ENCODE data around the gene RAD51D. TPM values are rescaled to one million over a fixed set of nuclear protein-coding genes. Genes with fewer than 3 reads are reported as not detected.
"Not testable (repeated sequence)": the region's sequence is repeated elsewhere in the genome, so short reads cannot be mapped to it uniquely, and the experiment has no call there.

RAD51D gene
- total and polyA plus RNA-seq, 2 donors (not counting 3 experiments of a cell fraction or from before 2014, with no cell fraction given): 15.5 to 27.9 TPM

GRCh38 chr17:35152421-35153140, 32.9 kb upstream of the RAD51D start:
- no peak for FAIRE-seq
- TF ChIP-seq CTCF (IDR thresholded peaks at IDR 0.05; ENCODE audit: extremely low read depth in 1 of 2, insufficient read depth in 1 of 2, low read depth in 1 of 2, low read length in 2 of 2): no peak
- TF ChIP-seq GATA2 (IDR thresholded peaks at IDR 0.05; ENCODE audit: insufficient read depth, insufficient read length, low read depth, low read length): no peak
- TF ChIP-seq MYC (IDR thresholded peaks at IDR 0.05; ENCODE audit: low read depth, low read length): no peak
- no peak for TF ChIP-seq FOS (IDR thresholded peaks at IDR 0.05; ENCODE audit: borderline replicate concordance, insufficient read depth, low read length)
- no peak for TF ChIP-seq JUN (IDR thresholded peaks at IDR 0.05; ENCODE audit: borderline replicate concordance, insufficient read depth, insufficient read length, low read depth)
- TF ChIP-seq POLR2A (IDR thresholded peaks at IDR 0.05; ENCODE audit: low read depth, low read length): no peak
- TF ChIP-seq MAX (IDR thresholded peaks at IDR 0.05; ENCODE audit: insufficient read depth, insufficient read length): no peak
- H3K9me3 ChIP-seq (replicated peaks; ENCODE audit: control insufficient read depth, insufficient read depth, low read length): no peaks in the 10 kb centered on the region
- H3K79me2 ChIP-seq (ENCODE audit: control insufficient read depth, insufficient read depth, low read length): no peaks in the 10 kb centered on the region
- H3K9me1 ChIP-seq (replicated peaks; ENCODE audit: control insufficient read depth, extremely low read depth, insufficient read depth, low read length): no peaks in the 10 kb centered on the region
- ChIA-PET CTCF (interaction anchor here (1.0 kb wide), 1 partner anchor 387 kb away, joined by 4 read pairs; no protein-coding TSS in a partner anchor), POLR2A (no interaction called here)
- BruUV-seq (replicated peaks): no TSS peak
- H3K4me3 ChIP-seq (replicated peaks in 1 of 3; ENCODE audit: insufficient read depth in 1 of 3, low read depth in 1 of 3, low read length in 3 of 3): no peak overlapping the region
- H4K20me1 ChIP-seq (replicated peaks; ENCODE audit: control insufficient read depth, extremely low read depth, insufficient read depth, low read length): no peaks in the 10 kb centered on the region
- dilution Hi-C loops (cut with MboI; ENCODE audit: extremely low pct_ligation_motif_present, low sequenced_read_pairs) (no loop called here), intact Hi-C loops (cut with micrococcal nuclease) (no loop called here)
- H3K36me3 ChIP-seq (ENCODE audit: control insufficient read depth in 2 of 2, extremely low read depth in 1 of 2, insufficient read depth in 2 of 2, low read length in 2 of 2): no peaks in the 10 kb centered on the region
- DNase-seq (ENCODE audit: low read depth, low spot score): no peak
- H3K27me3 ChIP-seq (ENCODE audit: control insufficient read depth in 2 of 2, insufficient read depth in 2 of 2, low read length in 2 of 2): peaks cover 4% of the 10 kb centered on the region in 2 experiments
- no peak overlapping the region for H3K4me2 ChIP-seq (ENCODE audit: insufficient read depth, low read length)
- no peak overlapping the region for H3K27ac ChIP-seq (ENCODE audit: insufficient read depth, low read depth, low read length)
- no peaks in the 10 kb centered on the region for H3K4me1 ChIP-seq (ENCODE audit: control insufficient read depth, extremely low read depth, insufficient read depth, low read length)
- no peak overlapping the region for H3K9ac ChIP-seq (replicated peaks; ENCODE audit: extremely low read depth, insufficient read depth, low read length)
- no peak overlapping the region for H2AFZ ChIP-seq (ENCODE audit: low read depth, low read length)

GRCh38 chr17:35151080-35151479, 31.4 kb upstream of the RAD51D start:
- DNase-seq (ENCODE audit: low read depth, low spot score); BruUV-seq (replicated peaks); H3K9ac ChIP-seq (replicated peaks; ENCODE audit: extremely low read depth, insufficient read depth, low read length); H3K9me3 ChIP-seq (replicated peaks; ENCODE audit: control insufficient read depth, insufficient read depth, low read length); H3K27ac ChIP-seq (ENCODE audit: insufficient read depth, low read depth, low read length); CTCF ChIA-PET; H4K20me1 ChIP-seq (replicated peaks; ENCODE audit: control insufficient read depth, extremely low read depth, insufficient read depth, low read length); H3K79me2 ChIP-seq (ENCODE audit: control insufficient read depth, insufficient read depth, low read length); H3K4me1 ChIP-seq (ENCODE audit: control insufficient read depth, extremely low read depth, insufficient read depth, low read length); H3K27me3 ChIP-seq (ENCODE audit: control insufficient read depth in 2 of 2, insufficient read depth in 2 of 2, low read length in 2 of 2); intact Hi-C loops (cut with micrococcal nuclease); H3K4me3 ChIP-seq (replicated peaks in 1 of 3; ENCODE audit: insufficient read depth in 1 of 3, low read depth in 1 of 3, low read length in 3 of 3); FAIRE-seq; H2AFZ ChIP-seq (ENCODE audit: low read depth, low read length); dilution Hi-C loops (cut with MboI; ENCODE audit: extremely low pct_ligation_motif_present, low sequenced_read_pairs); H3K4me2 ChIP-seq (ENCODE audit: insufficient read depth, low read length); H3K9me1 ChIP-seq (replicated peaks; ENCODE audit: control insufficient read depth, extremely low read depth, insufficient read depth, low read length); H3K36me3 ChIP-seq (ENCODE audit: control insufficient read depth in 2 of 2, extremely low read depth in 1 of 2, insufficient read depth in 2 of 2, low read length in 2 of 2); POLR2A ChIA-PET: not testable (repeated sequence)

All from endothelial cell of umbilical vein (primary cell).